ENCODE data around the gene ZNF688. TPM values are rescaled to one million over a fixed set of nuclear protein-coding genes. Genes with fewer than 3 reads are reported as not detected.

ZNF688 gene
- total RNA-seq: 10 to 100 TPM; 15.9 to 22.1 (median 20.8) TPM

DNA sequence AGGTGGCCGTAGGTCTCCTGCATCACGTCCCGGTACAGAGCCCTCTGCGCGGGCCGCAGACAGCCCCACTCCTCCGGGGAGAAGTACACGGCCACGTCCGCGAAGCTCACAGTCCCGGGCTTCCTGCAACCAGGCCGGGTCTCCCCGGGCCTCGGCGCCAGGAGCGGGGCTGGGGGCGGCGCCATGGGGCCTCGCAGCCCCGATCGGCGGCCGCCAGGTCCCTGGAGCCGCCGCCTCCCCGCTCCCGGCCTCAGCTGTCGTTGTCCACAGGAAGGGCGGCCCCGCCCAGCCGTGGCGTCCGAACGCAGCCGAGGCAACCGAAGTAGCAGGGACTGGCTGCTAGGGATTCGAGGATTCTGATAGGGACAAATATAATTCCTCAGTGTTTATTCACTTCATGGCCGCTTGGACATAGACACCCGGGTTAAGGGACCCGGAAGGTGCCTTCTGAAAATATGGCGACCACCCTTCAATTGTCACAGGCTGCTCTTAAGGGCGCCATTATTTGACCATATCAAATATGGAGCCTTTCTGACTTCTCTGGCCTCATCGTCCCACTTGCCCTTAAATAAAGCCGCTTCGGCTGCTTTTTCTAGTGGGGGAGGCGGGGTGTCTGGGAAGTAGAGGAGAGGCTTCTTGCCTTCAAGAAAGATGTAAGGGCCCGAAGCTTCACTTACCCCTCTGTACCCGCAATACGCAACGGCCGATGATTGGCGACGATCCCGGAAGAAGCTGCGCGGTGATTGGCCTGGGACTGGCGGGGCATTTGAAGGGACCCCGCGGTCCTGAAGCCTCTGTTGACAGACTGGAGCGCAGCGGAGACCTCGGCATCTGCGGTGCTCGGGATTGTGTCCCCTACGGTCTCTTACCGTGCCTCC is at the start of gene ZNF688:
ZNF688 (minus strand) TSS at position 270 of the 878 bp plus-strand sequence; CDS start at position 185, 85 bp downstream.
- peaks cover 0 to 5% of the 10 kb centered on the region in 2 donors for H3K36me3 ChIP-seq
- 0 to 3% methylated on average over 5 to 6 of the region's 67 CpGs for WGBS, 2 donors (ENCODE audit: low coverage in 1 of 2)
- peak within 1 kb of the TSS; percentile 91 to 99 (median 96) for H3K27ac ChIP-seq
- peak within 1 kb of the TSS; percentile 72 to 78 for H3K4me3 ChIP-seq
- peak; percentile 96 for ATAC-seq
- no peaks in the 10 kb centered on the region for H3K27me3 ChIP-seq
- TF ChIP-seq POLR2AphosphoS5 (IDR thresholded peaks at IDR 0.05) (peak; percentile 72), EP300 (IDR thresholded peaks at IDR 0.05) (no peak), POLR2A (IDR thresholded peaks at IDR 0.05) (peak; percentile 47)
- TF ChIP-seq, protein P1, sequence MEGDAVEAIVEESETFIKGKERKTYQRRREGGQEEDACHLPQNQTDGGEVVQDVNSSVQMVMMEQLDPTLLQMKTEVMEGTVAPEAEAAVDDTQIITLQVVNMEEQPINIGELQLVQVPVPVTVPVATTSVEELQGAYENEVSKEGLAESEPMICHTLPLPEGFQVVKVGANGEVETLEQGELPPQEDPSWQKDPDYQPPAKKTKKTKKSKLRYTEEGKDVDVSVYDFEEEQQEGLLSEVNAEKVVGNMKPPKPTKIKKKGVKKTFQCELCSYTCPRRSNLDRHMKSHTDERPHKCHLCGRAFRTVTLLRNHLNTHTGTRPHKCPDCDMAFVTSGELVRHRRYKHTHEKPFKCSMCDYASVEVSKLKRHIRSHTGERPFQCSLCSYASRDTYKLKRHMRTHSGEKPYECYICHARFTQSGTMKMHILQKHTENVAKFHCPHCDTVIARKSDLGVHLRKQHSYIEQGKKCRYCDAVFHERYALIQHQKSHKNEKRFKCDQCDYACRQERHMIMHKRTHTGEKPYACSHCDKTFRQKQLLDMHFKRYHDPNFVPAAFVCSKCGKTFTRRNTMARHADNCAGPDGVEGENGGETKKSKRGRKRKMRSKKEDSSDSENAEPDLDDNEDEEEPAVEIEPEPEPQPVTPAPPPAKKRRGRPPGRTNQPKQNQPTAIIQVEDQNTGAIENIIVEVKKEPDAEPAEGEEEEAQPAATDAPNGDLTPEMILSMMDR (IDR thresholded peaks at IDR 0.05): peak in 3 of 4 experiments; percentile 4 to 19 (median 15)
- peaks cover 0 to 30% (median 19%) of the 10 kb centered on the region in 3 donors for H3K4me1 ChIP-seq
- H3K9me3 ChIP-seq: no peaks in the 10 kb centered on the region

DNA sequence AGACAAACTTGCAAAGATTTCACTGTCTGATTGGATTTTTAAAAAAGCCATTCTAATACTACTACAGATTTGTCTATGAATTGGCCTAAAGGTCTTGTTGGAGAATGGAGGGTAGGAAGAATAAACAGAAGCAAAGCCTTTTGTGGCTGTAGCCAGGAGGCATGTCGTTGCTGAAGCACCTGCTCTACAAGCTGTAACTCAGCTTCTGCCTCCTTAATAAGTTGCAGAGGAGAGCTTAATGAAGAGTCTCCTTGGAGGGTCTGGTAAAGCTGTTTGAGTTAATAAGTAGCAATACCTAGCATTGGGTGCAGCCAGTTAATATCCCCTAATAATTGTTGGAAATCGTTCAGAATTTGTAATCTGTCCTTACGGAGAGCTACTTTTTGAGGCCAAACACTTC is 48.7 kb upstream of the ZNF688 start:
- H3K27me3 ChIP-seq: peaks cover 27% of the 10 kb centered on the region
- no peak for ATAC-seq
- no peaks in the 10 kb centered on the region for H3K4me1 ChIP-seq
- H3K4me3 ChIP-seq: no peak overlapping the region
- no peak overlapping the region for H3K27ac ChIP-seq
- no peaks in the 10 kb centered on the region for H3K36me3 ChIP-seq
- 61 to 72% methylated on average over 3 of the region's 3 CpGs for WGBS, 2 donors (ENCODE audit: low coverage in 1 of 2)
- no peaks in the 10 kb centered on the region for H3K9me3 ChIP-seq
- no peak for TF ChIP-seq EP300 (IDR thresholded peaks at IDR 0.05)
- no peak for TF ChIP-seq POLR2A (IDR thresholded peaks at IDR 0.05)
- TF ChIP-seq, protein P1 (IDR thresholded peaks at IDR 0.05): no peak
- no peak for TF ChIP-seq POLR2AphosphoS5 (IDR thresholded peaks at IDR 0.05)

DNA sequence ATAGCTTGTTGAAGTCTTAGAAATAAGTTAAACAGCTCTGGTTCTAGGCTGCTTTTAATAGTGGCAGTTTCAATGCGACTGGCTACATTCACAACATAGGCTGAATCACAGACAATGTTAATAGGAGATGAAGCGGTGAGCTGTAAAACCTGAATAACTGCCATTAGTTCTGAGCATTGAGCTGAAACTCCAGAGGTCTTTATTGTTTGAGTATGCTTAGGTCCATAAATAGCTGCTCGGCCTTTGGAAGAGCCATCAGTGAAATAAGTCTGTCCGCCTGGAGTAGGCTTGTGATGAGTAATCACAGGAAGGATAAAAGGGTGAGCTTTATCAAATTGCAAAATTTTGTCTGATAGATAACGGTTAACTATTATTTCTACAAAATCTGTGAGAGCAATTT is 48.1 kb upstream of the ZNF688 start:
- Histone ChIP-seq H3K4me3 (no peak overlapping the region), H3K36me3 (no peaks in the 10 kb centered on the region), H3K4me1 (no peaks in the 10 kb centered on the region), H3K9me3 (no peaks in the 10 kb centered on the region), H3K27me3 (peaks cover 32% of the 10 kb centered on the region), H3K27ac (no peak overlapping the region)
- ATAC-seq: no peak
- TF ChIP-seq, protein P1 (IDR thresholded peaks at IDR 0.05): no peak
- TF ChIP-seq POLR2A (IDR thresholded peaks at IDR 0.05) (no peak), POLR2AphosphoS5 (IDR thresholded peaks at IDR 0.05) (no peak), EP300 (IDR thresholded peaks at IDR 0.05) (no peak)
- WGBS, 2 donors (ENCODE audit: low coverage in 1 of 2): 83% methylated on average over 4 to 5 of the region's 5 CpGs

DNA sequence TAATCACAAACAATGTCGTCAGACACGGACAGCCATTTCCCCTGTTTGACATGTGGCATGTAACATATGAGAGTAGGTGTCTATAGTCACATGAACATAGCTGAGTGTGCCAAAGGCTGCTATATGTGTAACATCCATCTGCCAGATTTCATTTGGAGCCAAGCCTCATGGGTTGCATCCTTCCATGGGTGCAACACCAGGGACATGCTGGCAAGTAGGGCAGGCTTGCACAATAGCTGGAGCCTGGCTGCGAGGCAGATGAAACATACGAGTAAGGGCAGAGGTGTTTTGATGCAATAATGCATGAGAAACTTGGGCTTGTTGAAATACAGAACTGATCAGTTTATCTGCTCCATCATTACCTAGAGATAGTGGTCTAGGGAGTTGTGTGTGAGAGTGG is 47.7 kb upstream of the ZNF688 start:
- no peaks in the 10 kb centered on the region for H3K4me1 ChIP-seq
- no peak overlapping the region for H3K27ac ChIP-seq
- WGBS, 2 donors (ENCODE audit: low coverage in 1 of 2): 79 to 89% methylated on average over 4 of the region's 4 CpGs
- no peak for ATAC-seq
- H3K9me3 ChIP-seq: no peaks in the 10 kb centered on the region
- H3K27me3 ChIP-seq: peaks cover 29% of the 10 kb centered on the region
- no peaks in the 10 kb centered on the region for H3K36me3 ChIP-seq
- TF ChIP-seq, protein P1 (IDR thresholded peaks at IDR 0.05): no peak
- TF ChIP-seq POLR2AphosphoS5 (IDR thresholded peaks at IDR 0.05): no peak
- no peak for TF ChIP-seq EP300 (IDR thresholded peaks at IDR 0.05)
- no peak for TF ChIP-seq POLR2A (IDR thresholded peaks at IDR 0.05)
- no peak overlapping the region for H3K4me3 ChIP-seq
